ENCODE data around the gene DLL1.

- TF ChIP-seq CTCF (IDR thresholded peaks at IDR 0.05) (no peak), POLR2A (IDR thresholded peaks at IDR 0.05) (no peak)
Measured at GRCh38 chr6:170245475-170245992, 45.3 kb downstream of the DLL1 start.

Data from uterus (tissue), 2 donors.